Ectodermal cell (in vitro differentiated cells): Measurements from ENCODE around the gene DPEP3.

Experiments
- H3K27ac ChIP-seq: 2 replicates; pipeline ENCODE4 v1.7.0; 2013; ENCODE audit warnings: mild to moderate bottlenecking, low read depth, low read length; ENCODE audit not compliant: insufficient read depth, poor library complexity, severe bottlenecking
- H3K27me3 ChIP-seq: 2 replicates; pipeline ENCODE4 v1.7.0; 2013; ENCODE audit warnings: mild to moderate bottlenecking, low read length; ENCODE audit not compliant: insufficient read depth, control insufficient read depth, poor library complexity, severe bottlenecking
- H3K36me3 ChIP-seq: one replicate; pipeline ENCODE4 v1.7.0; 2013; ENCODE audit warnings: low read length; ENCODE audit not compliant: control insufficient read depth, insufficient read depth
- H3K4me1 ChIP-seq: one replicate; pipeline ENCODE4 v1.7.0; 2013; ENCODE audit warnings: low read length; ENCODE audit not compliant: control insufficient read depth, insufficient read depth
- H3K4me3 ChIP-seq: 2 replicates; pipeline ENCODE4 v1.7.0; 2013; ENCODE audit warnings: low read depth, low read length, control low read depth; ENCODE audit not compliant: insufficient read depth
- H3K9me3 ChIP-seq: 2 replicates; pipeline ENCODE4 v1.7.0; 2013; ENCODE audit warnings: mild to moderate bottlenecking, low read length, moderate library complexity; ENCODE audit not compliant: control insufficient read depth
- WGBS, 2 experiments: methylation state at CpG; one replicate each; pipeline ENCODE4 v1.1.7; 2013; ENCODE audit warnings: missing lambda C conversion rate in 2 of 2; 5-methylcytosine and 5-hydroxymethylcytosine counted together

The DPEP3 gene

GRCh38 chr16:67967183-67967957 lies 12.9 kb downstream of the DPEP3 start:
- Histone ChIP-seq H3K36me3 (no peaks in the 10 kb centered on the region), H3K4me1 (peaks cover 13% of the 10 kb centered on the region), H3K4me3 (peak overlapping the region; percentile 60), H3K27me3 (peaks cover 21% of the 10 kb centered on the region), H3K27ac (no peak overlapping the region), H3K9me3 (no peaks in the 10 kb centered on the region)
- WGBS, 2 experiments, result 40 to 42% methylated on average over 18 of the region's 18 CpGs

GRCh38 chr16:67966549-67967182 lies 13.6 kb downstream of the DPEP3 start:
- no peak overlapping the region for H3K27ac ChIP-seq
- 67 to 71% methylated on average over 3 of the region's 3 CpGs for WGBS, 2 experiments
- H3K27me3 ChIP-seq, result peaks cover 21% of the 10 kb centered on the region
- H3K4me3 ChIP-seq, result no peak overlapping the region
- peaks cover 13% of the 10 kb centered on the region for H3K4me1 ChIP-seq
- no peaks in the 10 kb centered on the region for H3K36me3 ChIP-seq
- H3K9me3 ChIP-seq, result no peaks in the 10 kb centered on the region

- Histone ChIP-seq H3K36me3 (no peaks in the 10 kb centered on the region), H3K9me3 (no peaks in the 10 kb centered on the region), H3K27me3 (peaks cover 21% of the 10 kb centered on the region), H3K4me1 (peaks cover 13% of the 10 kb centered on the region), H3K4me3 (no peak overlapping the region), H3K27ac (no peak overlapping the region)
- WGBS, 2 experiments, result 88 to 89% methylated on average over 11 of the region's 11 CpGs
These were observed 14.4 kb downstream of the DPEP3 start for GRCh38 chr16:67965668-67966548.

GRCh38 chr16:67964477-67965131 lies 15.7 kb downstream of the DPEP3 start:
- no peaks in the 10 kb centered on the region for H3K9me3 ChIP-seq
- H3K27ac ChIP-seq, result no peak overlapping the region
- H3K4me1 ChIP-seq, result peaks cover 13% of the 10 kb centered on the region
- 92 to 95% methylated on average over 6 of the region's 6 CpGs for WGBS, 2 experiments
- no peaks in the 10 kb centered on the region for H3K36me3 ChIP-seq
- H3K27me3 ChIP-seq, result peaks cover 21% of the 10 kb centered on the region
- H3K4me3 ChIP-seq, result no peak overlapping the region

DNA sequence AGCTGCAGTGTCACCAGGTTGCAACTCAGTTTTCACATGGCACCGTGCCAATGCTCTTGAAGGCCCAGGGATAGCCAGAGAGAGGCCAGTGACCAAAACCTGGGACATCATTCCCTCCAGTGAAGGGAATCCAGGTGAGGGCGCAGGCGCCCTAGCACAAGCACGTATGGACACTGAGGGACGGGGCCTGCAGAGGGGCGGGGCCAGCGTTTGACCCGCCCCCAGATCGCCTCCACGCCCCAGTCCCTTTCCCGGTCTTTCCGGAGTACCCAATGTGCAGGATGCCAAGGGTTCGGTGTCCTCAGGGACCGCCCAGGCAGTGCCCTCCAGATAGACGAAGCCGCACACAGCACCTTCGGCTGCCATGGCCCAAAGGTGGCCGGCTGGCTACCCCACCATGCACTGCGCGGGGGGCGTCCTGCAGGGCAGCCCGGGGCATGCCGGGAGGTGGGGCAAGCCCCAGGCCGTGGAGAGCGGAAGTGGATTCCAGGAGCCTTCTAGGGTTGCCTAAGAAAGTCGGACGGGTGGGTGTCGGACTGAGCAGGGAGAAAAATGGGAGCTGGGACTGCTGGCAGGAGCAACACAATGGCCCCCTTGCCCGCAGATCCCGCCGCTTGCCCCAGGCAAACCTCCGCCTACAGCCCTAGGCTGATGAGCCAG lies 16.5 kb downstream of the DPEP3 start:
- H3K4me1 ChIP-seq, result peaks cover 13% of the 10 kb centered on the region
- H3K4me3 ChIP-seq, result no peak overlapping the region
- no peaks in the 10 kb centered on the region for H3K36me3 ChIP-seq
- peaks cover 18% of the 10 kb centered on the region for H3K27me3 ChIP-seq
- H3K27ac ChIP-seq, result no peak overlapping the region
- no peaks in the 10 kb centered on the region for H3K9me3 ChIP-seq
- WGBS, 2 experiments, result 88 to 89% methylated on average over 32 of the region's 32 CpGs

DNA sequence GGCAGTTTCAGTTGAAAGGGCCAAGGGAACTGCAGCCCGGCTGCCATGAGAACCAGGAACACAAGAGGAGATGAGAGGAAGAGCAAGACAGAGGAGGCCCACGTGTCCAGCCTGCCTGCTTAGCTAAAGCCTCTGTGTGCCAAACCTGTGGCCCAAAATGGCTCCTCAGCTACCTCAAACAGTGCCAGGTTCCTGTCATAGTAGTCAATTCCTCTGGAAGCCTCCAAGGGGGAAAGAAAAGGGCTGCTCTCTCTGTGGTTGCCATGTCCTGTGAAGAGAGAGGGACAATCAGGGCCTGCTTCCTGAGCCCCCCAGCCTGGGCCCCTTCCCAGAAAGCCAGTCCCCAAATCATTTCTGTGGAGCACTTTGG lies 17.0 kb downstream of the DPEP3 start:
- Histone ChIP-seq H3K4me3 (no peak overlapping the region), H3K9me3 (no peaks in the 10 kb centered on the region), H3K36me3 (no peaks in the 10 kb centered on the region), H3K27ac (no peak overlapping the region), H3K27me3 (peaks cover 13% of the 10 kb centered on the region), H3K4me1 (peaks cover 13% of the 10 kb centered on the region)
- WGBS, 2 experiments, result 95 to 96% methylated on average over 2 of the region's 2 CpGs

DNA sequence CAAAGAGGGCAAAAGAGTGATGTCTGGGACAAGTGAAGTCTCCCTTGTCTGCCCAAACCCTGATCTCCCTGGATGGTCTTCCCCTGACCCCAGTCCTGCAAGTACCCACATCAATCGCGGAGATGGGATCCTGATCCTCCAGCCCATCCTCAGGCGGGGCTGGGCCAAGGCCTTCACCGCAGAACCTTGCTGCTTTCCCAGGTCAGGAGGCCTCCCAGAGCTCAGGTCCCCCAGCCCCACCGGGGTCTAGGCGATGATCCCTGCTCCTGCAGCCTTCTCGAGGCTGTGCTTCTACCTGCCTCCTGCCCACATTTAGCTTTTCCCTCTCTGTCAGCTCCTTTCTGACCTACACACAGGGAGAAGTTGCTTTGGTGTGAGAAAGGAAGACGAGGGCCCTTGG lies 18.2 kb downstream of the DPEP3 start:
- H3K4me3 ChIP-seq, result no peak overlapping the region
- no peaks in the 10 kb centered on the region for H3K36me3 ChIP-seq
- H3K27me3 ChIP-seq, result peaks cover 1% of the 10 kb centered on the region
- H3K27ac ChIP-seq, result no peak overlapping the region
- 93 to 95% methylated on average over 8 of the region's 8 CpGs for WGBS, 2 experiments
- H3K9me3 ChIP-seq, result no peaks in the 10 kb centered on the region
- H3K4me1 ChIP-seq, result peaks cover 9% of the 10 kb centered on the region

- no peak overlapping the region for H3K27ac ChIP-seq
These were observed 18.7 kb downstream of the DPEP3 start for GRCh38 chr16:67961551-67961957.

DNA sequence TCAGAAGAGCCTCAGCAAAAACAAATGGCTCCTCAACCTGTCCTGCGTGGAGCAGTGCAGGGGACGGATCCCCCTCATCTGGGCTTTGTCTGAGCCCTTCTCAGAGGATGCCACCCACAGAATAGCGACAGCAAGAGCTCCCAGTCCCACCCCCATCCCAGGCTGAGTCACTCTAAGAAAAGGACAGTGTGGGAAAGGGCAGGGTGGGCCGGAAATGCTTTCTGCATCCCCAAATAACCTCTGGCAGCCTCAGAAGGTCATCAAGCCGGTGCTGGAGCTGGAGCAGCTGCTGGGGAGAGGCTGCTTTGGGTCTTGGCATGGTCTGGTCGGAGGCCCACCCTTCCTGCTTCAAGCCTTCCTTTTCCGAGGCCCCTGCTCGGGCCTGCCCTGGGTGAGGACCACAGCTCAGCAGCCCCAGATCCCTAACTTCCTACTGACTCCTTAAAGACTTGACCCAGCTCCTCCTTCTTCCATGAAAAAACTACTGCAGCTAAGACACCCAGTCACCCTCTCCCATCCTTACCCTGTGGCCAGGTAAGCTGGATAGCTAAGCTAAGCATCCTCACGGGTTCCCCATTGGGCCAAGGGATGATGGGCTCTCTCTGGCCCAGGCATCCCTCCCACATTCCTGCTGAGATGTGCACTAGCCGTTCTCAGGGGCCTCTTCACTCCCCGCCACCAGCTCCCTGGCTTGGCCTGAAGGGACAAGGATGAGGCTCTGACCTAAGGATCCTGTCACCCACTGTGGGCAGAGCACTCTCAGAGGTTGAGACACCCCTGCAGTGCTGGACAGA lies 20.6 kb downstream of the DPEP3 start:
- H3K4me1 ChIP-seq, result no peaks in the 10 kb centered on the region
- no peaks in the 10 kb centered on the region for H3K36me3 ChIP-seq
- no peaks in the 10 kb centered on the region for H3K27me3 ChIP-seq
- H3K9me3 ChIP-seq, result no peaks in the 10 kb centered on the region
- WGBS, 2 experiments, result 88 to 90% methylated on average over 11 of the region's 11 CpGs
- no peak overlapping the region for H3K4me3 ChIP-seq
- no peak overlapping the region for H3K27ac ChIP-seq

More at GRCh38 chr16:67961551-67961957, 18.7 kb downstream of the DPEP3 start:
- Histone ChIP-seq H3K4me3 (no peak overlapping the region), H3K9me3 (no peaks in the 10 kb centered on the region), H3K27me3 (no peaks in the 10 kb centered on the region), H3K4me1 (peaks cover 7% of the 10 kb centered on the region), H3K36me3 (no peaks in the 10 kb centered on the region)
- WGBS, 2 experiments, result 93% methylated on average over 13 of the region's 13 CpGs
